B cell (primary cell): ENCODE results near the gene ATRNL1. TPM values are rescaled to one million over a fixed set of nuclear protein-coding genes. Genes with fewer than 3 reads are reported as not detected.

Experiments used
- ATAC-seq: fragments of 200-7000 bp; cut with Tn5 transposase; one replicate; pipeline ENCODE4 v1.10.0; 2021; ENCODE audit warnings: low read depth, mild to moderate bottlenecking, moderate number of reproducible peaks, moderate library complexity
- CTCF ChIA-PET: fragments of 350-600 bp; sonication (Branson Sonifier 250); formaldehyde crosslinking; loops from one replicate; lab custom pipeline; 2021; ENCODE audit warnings: antibody characterized with exemption, inconsistent platforms; lab: Charles Lee
- POLR2A ChIA-PET: fragments of 350-600 bp; sonication (Branson Sonifier 250); formaldehyde crosslinking; loops from one replicate; lab custom pipeline; 2021; ENCODE audit warnings: antibody characterized with exemption; lab: Charles Lee
- DNase-seq: peaks from one replicate; pipeline ENCODE4 v3.0.0; 2013
- H2AFZ ChIP-seq: 2 replicates; pipeline ENCODE4 v1.6.1; 2012; ENCODE audit warnings: mild to moderate bottlenecking, low read depth, low read length; ENCODE audit not compliant: insufficient read depth, poor library complexity, severe bottlenecking
- H3K27ac ChIP-seq, 2 donors: 1 replicate in 1 of 2; 2 replicates in 1 of 2; pipeline ENCODE4 v1.5.1; 2012 to 2013; ENCODE audit warnings: low read length in 2 of 2, mild to moderate bottlenecking in 2 of 2, moderate library complexity in 1 of 2
- H3K27me3 ChIP-seq, 4 experiments: fragments of 200-600 bp in 1 of 4; sonication (generic) in 1 of 4; replicated peaks in 1 of 4; 1 replicate in 2 of 4; 2 replicates in 2 of 4; pipeline versions ENCODE4 v1.6.1 to v1.7.0; 2013 to 2016; ENCODE audit warnings: low read length in 3 of 4, mild to moderate bottlenecking in 2 of 4, mixed read lengths in 1 of 4, moderate library complexity in 1 of 4; ENCODE audit not compliant: insufficient read depth in 4 of 4, control insufficient read depth in 3 of 4; ENCODE audit errors: control extremely low read depth in 1 of 4
- H3K36me3 ChIP-seq, 2 experiments: replicated peaks in 1 of 2; 1 replicate in 1 of 2; 2 replicates in 1 of 2; pipeline versions ENCODE4 v1.6.1 to v1.7.1; 2013; ENCODE audit warnings: low read length in 1 of 2; ENCODE audit not compliant: insufficient read depth in 2 of 2, control insufficient read depth in 1 of 2; ENCODE audit errors: control extremely low read depth in 1 of 2, extremely low read depth in 1 of 2
- H3K4me1 ChIP-seq, 2 donors: fragments of 200-600 bp in 1 of 2; sonication (generic) in 1 of 2; 1 replicate in 1 of 2; 2 replicates in 1 of 2; pipeline versions ENCODE4 v1.5.1 to v1.6.1; 2013 to 2017; ENCODE audit warnings: low read length in 2 of 2; ENCODE audit not compliant: control insufficient read depth in 2 of 2, insufficient read depth in 2 of 2
- H3K4me2 ChIP-seq: replicated peaks from 2 replicates; pipeline ENCODE3; 2012; ENCODE audit warnings: mild to moderate bottlenecking, low read depth, low read length; ENCODE audit not compliant: poor library complexity, severe bottlenecking
- H3K4me3 ChIP-seq, 5 experiments: fragments of 200-600 bp in 1 of 5; sonication (generic) in 1 of 5; 1 replicate in 3 of 5; 2 replicates in 2 of 5; pipeline versions ENCODE4 v1.5.1 to v1.7.0; 2011 to 2016; ENCODE audit warnings: low read length in 4 of 5, mild to moderate bottlenecking in 4 of 5, low read depth in 2 of 5, control low read depth in 1 of 5, moderate library complexity in 1 of 5; ENCODE audit not compliant: insufficient read depth in 1 of 5; ENCODE audit errors: control extremely low read depth in 1 of 5, extremely low read depth in 1 of 5
- H3K79me2 ChIP-seq: fragments of 200-600 bp; sonication (generic); one replicate; pipeline ENCODE4 v1.6.0; 2016; ENCODE audit warnings: low read length; ENCODE audit not compliant: control insufficient read depth, insufficient read depth
- H3K9ac ChIP-seq: fragments of 200-600 bp; sonication (generic); 2 replicates; pipeline ENCODE4 v1.6.1; 2017; ENCODE audit warnings: mild to moderate bottlenecking, low read length, moderate library complexity
- H3K9me3 ChIP-seq, 3 donors: one replicate each; pipeline versions ENCODE4 v1.6.1 to v1.7.1; 2013; ENCODE audit warnings: low read length in 2 of 3; ENCODE audit not compliant: control insufficient read depth in 2 of 3, insufficient read depth in 1 of 3; ENCODE audit errors: control extremely low read depth in 1 of 3
- H4K20me1 ChIP-seq: 2 replicates; pipeline ENCODE4 v1.6.0; 2012; ENCODE audit warnings: mild to moderate bottlenecking, low read length; ENCODE audit not compliant: insufficient read depth, control insufficient read depth, poor library complexity, severe bottlenecking
- H3K27ac Mint-ChIP-seq: one replicate; pipeline ENCODE4 v1.8.0; 2021; ENCODE audit warnings: mixed read lengths
- H3K27me3 Mint-ChIP-seq: one replicate; pipeline ENCODE4 v1.8.0; 2021; ENCODE audit warnings: mixed read lengths
- H3K4me1 Mint-ChIP-seq: one replicate; pipeline ENCODE4 v1.8.0; 2021; ENCODE audit warnings: mixed read lengths
- H3K4me3 Mint-ChIP-seq: one replicate; pipeline ENCODE4 v1.8.0; 2021; ENCODE audit warnings: mixed read lengths
- H3K9me3 Mint-ChIP-seq: one replicate; pipeline ENCODE4 v1.8.0; 2022; ENCODE audit warnings: mixed read lengths; ENCODE audit not compliant: insufficient read depth
- EZH2 ChIP-seq: IDR thresholded peaks from 2 replicates; pipeline ENCODE4 v1.6.1; 2012; ENCODE audit warnings: borderline replicate concordance, low read depth, mild to moderate bottlenecking, moderate library complexity, low read length; ENCODE audit not compliant: insufficient read depth, poor library complexity, severe bottlenecking
- WGBS: methylation state at CpG from one replicate; pipeline ENCODE4 v1.1.5; 2013; ENCODE audit warnings: missing lambda C conversion rate; ENCODE audit not compliant: insufficient coverage; 5-methylcytosine and 5-hydroxymethylcytosine counted together
- intact Hi-C: fragments of 100-400 bp; cut with micrococcal nuclease; formaldehyde crosslinking; loops from one replicate; pipeline ENCODE4 v1.10.0; 2022
- polyA plus RNA-seq: library from polyadenylated mRNA; depleted of rRNA; stranded (reverse); fragments of >200 nt; gene quantifications from 2 replicates; pipeline ENCODE4 v1.2.3, GENCODE V29; 2012
- total RNA-seq, 2 donors: library from RNA; stranded (reverse); fragments of 120-200 nt in 1 of 2; gene quantifications; 1 replicate in 1 of 2; 2 replicates in 1 of 2; pipeline versions ENCODE4 v1.2.3 to v1.2.4, GENCODE V29; 2013 to 2022
- TF ChIP-seq, protein P1 (sequence below): fragments of 200-600 bp; IDR thresholded peaks from one replicate; pipeline ENCODE4 v1.8.0; 2022; ENCODE audit warnings: antibody characterized with exemption, mild to moderate bottlenecking

ATRNL1 gene
- total and polyA plus RNA-seq, 2 donors (not counting 1 experiment from before 2014, with no cell fraction given) = 0.24 to 2.2 TPM

DNA sequence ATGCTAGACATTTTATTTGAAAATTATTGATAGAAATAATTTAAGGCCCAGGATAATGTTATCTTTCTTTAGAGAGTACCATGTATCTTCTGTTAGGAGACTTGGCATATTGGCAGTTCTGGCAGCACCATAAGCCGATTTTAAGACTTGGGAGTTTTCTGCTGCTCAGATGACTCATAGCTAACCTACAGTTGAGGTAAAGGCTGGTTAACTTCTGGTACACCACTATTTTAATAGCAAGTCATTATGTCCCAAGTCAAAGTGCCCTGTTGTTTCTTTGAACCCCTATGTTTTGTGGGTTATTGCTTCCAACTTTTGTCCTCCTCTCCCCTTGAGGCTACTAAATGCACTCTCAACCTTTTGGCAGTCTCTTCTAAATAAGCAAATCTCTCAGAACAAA lies 25.2 kb downstream of the ATRNL1 start:
- CTCF ChIA-PET = no interaction called here
- ATAC-seq (no peak), DNase-seq (no peak)
- Histone ChIP-seq H3K4me3 (no peak overlapping the region), H3K27me3 (no peaks in the 10 kb centered on the region), H3K9ac (no peak overlapping the region), H3K9me3 (no peaks in the 10 kb centered on the region), H4K20me1 (no peaks in the 10 kb centered on the region), H3K79me2 (no peaks in the 10 kb centered on the region), H3K27ac (no peak overlapping the region), H2AFZ (no peak overlapping the region), H3K4me2 (no peak overlapping the region), H3K36me3 (no peaks in the 10 kb centered on the region), H3K4me1 (no peaks in the 10 kb centered on the region)
- no peak overlapping the region for H3K27ac Mint-ChIP-seq
- TF ChIP-seq, protein P1, sequence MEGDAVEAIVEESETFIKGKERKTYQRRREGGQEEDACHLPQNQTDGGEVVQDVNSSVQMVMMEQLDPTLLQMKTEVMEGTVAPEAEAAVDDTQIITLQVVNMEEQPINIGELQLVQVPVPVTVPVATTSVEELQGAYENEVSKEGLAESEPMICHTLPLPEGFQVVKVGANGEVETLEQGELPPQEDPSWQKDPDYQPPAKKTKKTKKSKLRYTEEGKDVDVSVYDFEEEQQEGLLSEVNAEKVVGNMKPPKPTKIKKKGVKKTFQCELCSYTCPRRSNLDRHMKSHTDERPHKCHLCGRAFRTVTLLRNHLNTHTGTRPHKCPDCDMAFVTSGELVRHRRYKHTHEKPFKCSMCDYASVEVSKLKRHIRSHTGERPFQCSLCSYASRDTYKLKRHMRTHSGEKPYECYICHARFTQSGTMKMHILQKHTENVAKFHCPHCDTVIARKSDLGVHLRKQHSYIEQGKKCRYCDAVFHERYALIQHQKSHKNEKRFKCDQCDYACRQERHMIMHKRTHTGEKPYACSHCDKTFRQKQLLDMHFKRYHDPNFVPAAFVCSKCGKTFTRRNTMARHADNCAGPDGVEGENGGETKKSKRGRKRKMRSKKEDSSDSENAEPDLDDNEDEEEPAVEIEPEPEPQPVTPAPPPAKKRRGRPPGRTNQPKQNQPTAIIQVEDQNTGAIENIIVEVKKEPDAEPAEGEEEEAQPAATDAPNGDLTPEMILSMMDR = no peak
- no peak for TF ChIP-seq EZH2
- peaks cover 12% of the 10 kb centered on the region for H3K27me3 Mint-ChIP-seq
- H3K9me3 Mint-ChIP-seq = no peaks in the 10 kb centered on the region
- no peaks in the 10 kb centered on the region for H3K4me1 Mint-ChIP-seq
- POLR2A ChIA-PET = no interaction called here
- no peak overlapping the region for H3K4me3 Mint-ChIP-seq
- intact Hi-C loops = no loop called here
- WGBS = no CpG with 5 or more reads among the region's 1 CpG

DNA sequence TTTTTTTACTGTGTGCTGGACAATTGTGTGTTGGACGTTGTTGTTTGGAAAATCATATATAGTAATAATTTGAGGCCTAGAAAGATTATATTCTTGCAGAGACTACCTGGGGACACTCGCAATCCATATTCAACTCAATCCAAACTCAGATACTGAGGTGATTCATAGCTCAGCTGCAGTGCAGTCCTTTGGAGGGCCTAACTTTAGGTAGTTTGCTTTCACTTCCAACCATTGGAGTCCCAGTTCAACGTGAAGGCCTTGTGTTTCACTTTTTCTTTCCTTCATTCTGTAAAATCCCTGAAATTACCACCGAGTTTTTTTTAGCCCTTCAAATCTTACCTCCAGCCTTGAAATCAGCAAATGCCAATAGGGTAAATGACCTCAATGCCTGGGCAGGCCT lies 32.3 kb downstream of the ATRNL1 start:
- Histone ChIP-seq H3K9ac (no peak overlapping the region), H3K9me3 (no peaks in the 10 kb centered on the region), H3K4me2 (no peak overlapping the region), H2AFZ (no peak overlapping the region), H4K20me1 (no peaks in the 10 kb centered on the region), H3K27ac (no peak overlapping the region), H3K79me2 (no peaks in the 10 kb centered on the region), H3K4me3 (no peak overlapping the region), H3K27me3 (no peaks in the 10 kb centered on the region), H3K4me1 (no peaks in the 10 kb centered on the region), H3K36me3 (no peaks in the 10 kb centered on the region)
- WGBS = no CpG with 5 or more reads among the region's 4 CpGs
- Mint-ChIP-seq H3K4me1 (no peaks in the 10 kb centered on the region), H3K27me3 (no peaks in the 10 kb centered on the region), H3K4me3 (no peak overlapping the region), H3K9me3 (no peaks in the 10 kb centered on the region), H3K27ac (no peak overlapping the region)
- no peak for ATAC-seq
- ChIA-PET CTCF (no interaction called here), POLR2A (no interaction called here)
- intact Hi-C loops = loop anchor here (5.0 to 10.0 kb wide), 2 partner anchors 653 to 1331 kb away; no protein-coding TSS in a partner anchor
- TF ChIP-seq EZH2 = no peak
- DNase-seq = no peak
